Cardiac fibroblast (primary cell): ENCODE results near the gene MARK4.

Experiments
- DNase-seq, 2 donors: peaks; one replicate each; pipeline versions ENCODE4 v3.0.0 to v3.0.0-alpha.2; 2010; ENCODE audit warnings: low read depth in 2 of 2
- H3K4me3 ChIP-seq, 2 donors: replicated peaks in 1 of 2; 1 replicate in 1 of 2; 2 replicates in 1 of 2; pipeline ENCODE4 v1.5.1; 2011; ENCODE audit warnings: low read depth in 2 of 2, low read length in 2 of 2, mild to moderate bottlenecking in 2 of 2, moderate library complexity in 1 of 2
- TF ChIP-seq, protein P1 (sequence below): IDR thresholded peaks from one replicate; pipeline ENCODE4 v1.5.1; 2011; ENCODE audit warnings: low read depth, mild to moderate bottlenecking, low read length, inconsistent platforms

The MARK4 gene

DNA sequence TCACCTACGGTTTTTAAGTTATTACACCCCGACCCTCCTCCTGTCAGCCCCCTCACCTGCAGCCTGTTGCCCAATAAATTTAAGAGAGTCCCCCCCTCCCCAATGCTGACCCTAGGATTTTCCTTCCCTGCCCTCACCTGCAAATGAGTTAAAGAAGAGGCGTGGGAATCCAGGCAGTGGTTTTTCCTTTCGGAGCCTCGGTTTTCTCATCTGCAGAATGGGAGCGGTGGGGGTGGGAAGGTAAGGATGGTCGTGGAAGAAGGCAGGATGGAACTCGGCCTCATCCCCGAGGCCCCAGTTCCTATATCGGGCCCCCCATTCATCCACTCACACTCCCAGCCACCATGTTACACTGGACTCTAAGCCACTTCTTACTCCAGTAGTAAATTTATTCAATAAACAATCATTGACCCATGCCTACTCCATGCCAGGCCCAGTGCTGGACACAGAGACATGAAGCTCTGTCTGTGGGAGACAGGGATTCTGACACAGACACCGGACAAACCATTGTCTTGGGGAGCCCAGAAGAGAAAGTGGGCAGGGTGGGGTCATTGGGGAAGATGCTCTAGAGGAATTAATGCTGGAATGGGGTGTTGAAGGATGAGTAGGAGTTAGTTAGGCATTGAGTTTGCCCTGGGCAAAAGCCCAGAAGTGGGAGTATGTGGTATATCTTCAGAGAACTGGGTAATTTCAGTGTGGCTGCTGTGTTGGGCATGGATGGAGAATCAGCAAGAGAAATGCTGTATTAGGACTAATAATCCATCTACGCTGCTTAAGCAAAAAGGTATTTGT lies 52.4 kb downstream of the MARK4 start:
- H3K4me3 ChIP-seq, result no peak overlapping the region
- no peak for DNase-seq
- TF ChIP-seq, protein P1, sequence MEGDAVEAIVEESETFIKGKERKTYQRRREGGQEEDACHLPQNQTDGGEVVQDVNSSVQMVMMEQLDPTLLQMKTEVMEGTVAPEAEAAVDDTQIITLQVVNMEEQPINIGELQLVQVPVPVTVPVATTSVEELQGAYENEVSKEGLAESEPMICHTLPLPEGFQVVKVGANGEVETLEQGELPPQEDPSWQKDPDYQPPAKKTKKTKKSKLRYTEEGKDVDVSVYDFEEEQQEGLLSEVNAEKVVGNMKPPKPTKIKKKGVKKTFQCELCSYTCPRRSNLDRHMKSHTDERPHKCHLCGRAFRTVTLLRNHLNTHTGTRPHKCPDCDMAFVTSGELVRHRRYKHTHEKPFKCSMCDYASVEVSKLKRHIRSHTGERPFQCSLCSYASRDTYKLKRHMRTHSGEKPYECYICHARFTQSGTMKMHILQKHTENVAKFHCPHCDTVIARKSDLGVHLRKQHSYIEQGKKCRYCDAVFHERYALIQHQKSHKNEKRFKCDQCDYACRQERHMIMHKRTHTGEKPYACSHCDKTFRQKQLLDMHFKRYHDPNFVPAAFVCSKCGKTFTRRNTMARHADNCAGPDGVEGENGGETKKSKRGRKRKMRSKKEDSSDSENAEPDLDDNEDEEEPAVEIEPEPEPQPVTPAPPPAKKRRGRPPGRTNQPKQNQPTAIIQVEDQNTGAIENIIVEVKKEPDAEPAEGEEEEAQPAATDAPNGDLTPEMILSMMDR, result no peak

DNA sequence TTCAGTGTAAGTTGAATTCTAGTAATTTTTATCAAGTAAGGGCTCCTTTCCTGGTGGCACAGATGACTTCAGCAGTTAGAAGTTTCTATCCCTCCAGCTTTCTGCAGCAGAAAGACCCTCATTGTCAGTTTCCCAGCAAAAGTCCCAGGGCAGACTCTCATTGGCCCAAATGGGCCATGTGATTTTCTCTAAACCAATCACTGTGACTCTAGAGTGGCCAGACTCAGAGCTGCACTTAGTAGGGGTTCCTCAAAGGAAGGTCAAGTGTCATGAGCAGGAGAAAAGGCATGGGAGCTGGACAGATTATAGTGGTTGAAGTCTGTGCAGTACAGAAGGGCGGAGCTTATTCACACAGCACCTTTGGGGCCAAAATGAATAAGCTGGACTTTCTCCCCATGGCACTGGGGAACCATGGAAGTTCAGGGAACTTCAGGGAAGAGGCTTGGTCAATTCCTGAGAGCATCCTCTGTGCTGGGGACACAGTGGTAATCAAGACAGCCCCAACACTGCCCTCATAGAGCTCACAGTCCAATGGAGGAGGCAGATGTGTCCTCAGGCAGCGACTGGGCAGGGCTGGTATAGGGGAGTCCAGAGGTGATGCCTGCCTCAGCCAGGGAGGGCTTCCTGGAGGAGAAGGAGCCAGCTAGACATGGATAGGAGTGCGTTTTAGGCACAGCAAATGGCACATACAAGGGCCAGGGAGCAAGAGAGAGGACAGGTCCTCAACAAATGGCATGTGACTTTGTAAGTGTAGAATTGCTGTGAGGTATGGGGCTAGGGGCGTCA lies 53.3 kb downstream of the MARK4 start:
- TF ChIP-seq, protein P1, result no peak
- no peak overlapping the region for H3K4me3 ChIP-seq
- DNase-seq, result no peak

DNA sequence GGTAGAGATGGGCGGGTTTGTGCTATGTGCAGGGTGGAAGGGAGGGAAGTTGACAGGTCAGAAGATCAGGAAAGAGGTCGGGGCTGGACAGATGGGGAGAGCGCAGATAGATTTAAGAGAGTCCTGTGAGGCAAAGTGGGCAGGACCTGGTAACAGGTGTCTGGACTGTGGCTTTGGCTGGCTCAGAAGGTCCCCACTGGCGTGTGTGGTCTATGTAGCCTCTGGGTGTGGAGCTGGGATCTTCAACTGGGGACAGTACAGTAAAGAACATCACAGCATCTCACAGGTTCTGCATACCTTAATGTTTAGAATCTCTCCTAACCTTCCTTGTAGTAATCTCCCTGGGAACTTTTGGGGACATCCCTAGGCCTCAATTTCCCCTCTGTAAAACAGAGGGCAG lies 53.9 kb downstream of the MARK4 start:
- DNase-seq, result no peak

DNA sequence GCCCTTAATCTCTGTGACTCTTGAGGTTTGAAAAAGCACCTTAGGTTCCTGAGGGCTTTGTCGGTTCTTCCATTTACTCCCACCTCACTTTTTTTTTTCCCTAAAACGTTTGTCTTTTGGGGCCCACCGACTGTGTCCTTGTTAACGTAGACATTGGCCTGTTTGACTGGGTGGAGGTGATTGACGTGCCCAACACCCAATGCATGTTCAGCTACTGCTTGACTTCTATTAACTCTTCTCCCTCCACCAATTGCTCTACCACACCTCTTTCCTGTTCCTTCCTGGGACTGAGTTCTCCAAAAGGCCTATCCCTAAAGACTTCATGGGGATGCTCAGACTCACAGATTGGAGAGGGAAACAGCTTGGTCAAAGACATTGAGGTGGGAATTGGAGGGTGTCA lies 54.4 kb downstream of the MARK4 start:
- DNase-seq, result peak; percentile 43 to 47
- TF ChIP-seq, protein P1, result no peak
- no peak overlapping the region for H3K4me3 ChIP-seq

More for the DNA sequence above, 53.9 kb downstream of the MARK4 start:
- TF ChIP-seq, protein P1, result no peak
- H3K4me3 ChIP-seq, result no peak overlapping the region

DNA sequence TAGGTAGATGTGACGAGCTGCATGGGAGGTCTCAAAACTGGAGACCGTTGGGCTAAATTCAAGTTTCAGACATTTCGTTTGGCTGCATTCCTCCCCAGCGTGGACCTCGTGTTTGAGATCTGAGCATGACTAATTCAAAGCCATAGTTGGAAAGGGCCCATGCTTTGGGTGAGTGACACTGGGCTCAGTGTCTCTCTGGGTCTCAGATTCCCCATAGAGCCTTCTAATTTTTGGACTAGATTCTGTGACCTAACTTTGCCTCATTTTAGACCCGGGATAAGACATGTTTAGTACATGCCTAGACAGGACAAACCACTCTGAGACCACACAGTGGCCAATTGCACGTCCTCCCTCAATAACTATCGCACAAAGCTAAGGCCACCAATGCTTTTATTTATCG lies 55.0 kb downstream of the MARK4 start:
- H3K4me3 ChIP-seq, result no peak overlapping the region
- TF ChIP-seq, protein P1, result no peak
- peak in 1 of 2 donors; percentile 26 for DNase-seq

DNA sequence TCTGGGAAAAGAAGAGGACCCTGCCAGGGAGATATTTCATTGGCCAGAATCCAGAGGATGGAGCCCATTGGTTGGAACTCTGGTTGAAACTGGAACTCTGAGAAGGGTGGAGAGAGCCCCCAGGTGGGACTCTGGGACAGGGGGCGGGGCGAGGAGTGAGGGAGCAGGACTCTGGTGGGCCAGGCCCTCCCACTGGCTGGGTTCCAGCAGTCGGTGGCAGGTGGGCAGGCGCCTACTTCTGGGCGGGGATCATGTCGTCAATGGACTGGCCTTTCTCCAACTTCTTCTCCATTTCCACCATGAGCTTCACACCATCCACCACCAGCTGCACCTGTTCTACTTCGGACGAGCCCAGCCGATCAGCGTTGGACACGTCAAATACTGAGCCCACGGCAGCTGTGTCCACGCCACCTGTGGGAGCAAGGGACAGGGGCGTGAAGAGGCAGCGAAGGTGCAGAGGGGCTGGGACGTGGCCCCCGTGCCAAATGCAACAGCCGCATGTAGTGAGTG lies 55.5 kb downstream of the MARK4 start:
- no peak for DNase-seq
- TF ChIP-seq, protein P1, result no peak
- no peak overlapping the region for H3K4me3 ChIP-seq
